ENCODE results near the gene RTL5.

GRCh38 chrX:72137846-72138495, 6.3 kb upstream of the RTL5 start:
- no peak for TF ChIP-seq REST (IDR thresholded peaks at IDR 0.05; ENCODE audit: unreplicated experiment)
- TF ChIP-seq CTCF (conservative IDR thresholded peaks at IDR 0.05; ENCODE audit: low read depth in 2 of 2) = no peak
- no peak for TF ChIP-seq EZH2 (IDR thresholded peaks at IDR 0.05; ENCODE audit: low read depth, unreplicated experiment)
- no peak for TF ChIP-seq EZH2phosphoT487 (IDR thresholded peaks at IDR 0.05; ENCODE audit: unreplicated experiment)
- TF ChIP-seq JUNB (IDR thresholded peaks at IDR 0.05; ENCODE audit: unreplicated experiment) = no peak
- TF ChIP-seq CREB1 (CRISPR knock-in tag; IDR thresholded peaks at IDR 0.05; ENCODE audit: low read depth) = no peak
- no peak for TF ChIP-seq POLR2AphosphoS5 (IDR thresholded peaks at IDR 0.05; ENCODE audit: low read depth)

All from GM23338 (cell line).